ENCODE measurements around the gene SBF2.

- no peak for TF ChIP-seq POLR2AphosphoS5 (IDR thresholded peaks at IDR 0.05; ENCODE audit: low read depth, low read length)
- no peak for TF ChIP-seq POLR2A (IDR thresholded peaks at IDR 0.05; ENCODE audit: low read depth, low read length)
- no peak for TF ChIP-seq TAF1 (IDR thresholded peaks at IDR 0.05; ENCODE audit: borderline replicate concordance, low read depth, low read length)
These were observed 521.8 kb downstream of the SBF2 start for GRCh38 chr11:9772218-9772617.

Measured in GM12892 (cell line).